HepG2 (cell line): ENCODE data around the gene LYSMD3. TPM values are rescaled to one million over a fixed set of nuclear protein-coding genes. Genes with fewer than 3 reads are reported as not detected.

ENCODE experiments used
- ATAC-seq: fragments of 200-7000 bp; cut with Tn5 transposase; 3 replicates; pipeline ENCODE4 v1.9.1; 2020; ENCODE audit warnings: mild to moderate bottlenecking, moderate library complexity
- BruUV-seq: library from RNA; stranded (reverse); fragments of 400-500 nt; replicated peaks from 2 replicates; lab custom pipeline; 2021; lab: Mats Ljungman, UMichigan
- CTCF ChIA-PET: fragments of 300-600 bp; formaldehyde crosslinking; extraction: SDS; loops from one replicate; lab custom pipeline; 2021; ENCODE audit warnings: low total read pairs, inconsistent platforms, low intra/inter-chr PET ratio; lab: Yijun Ruan, JAX
- POLR2A ChIA-PET: fragments of 350-600 bp; sonication (Branson Sonifier 250); formaldehyde crosslinking; loops from one replicate; lab custom pipeline; 2020; ENCODE audit warnings: antibody characterized with exemption, inconsistent platforms; lab: Yijun Ruan, JAX
- DNase-seq: peaks from one replicate; pipeline ENCODE4 v3.0.0-alpha.2; 2015; ENCODE audit warnings: low spot score
- FAIRE-seq: peaks from 3 replicates; lab custom pipeline; 2011; peaks lifted over from hg19 to GRCh38; lab: Jason Lieb, UNC
- H2AFZ ChIP-seq: one replicate; pipeline ENCODE4 v1.6.1; 2011; ENCODE audit warnings: low read length, inconsistent platforms
- H3K27ac ChIP-seq: fragments of 300-600 bp; 3 replicates; pipeline ENCODE4 v1.8.0; 2011; ENCODE audit warnings: mixed run types, mild to moderate bottlenecking, mixed read lengths, low read length, inconsistent platforms; ENCODE audit not compliant: insufficient read depth; ENCODE audit errors: extremely low read length
- H3K27me3 ChIP-seq, 2 experiments: fragments of 200-600 bp in 1 of 2; 2 replicates in 1 of 2; 3 replicates in 1 of 2; pipeline versions ENCODE4 v1.6.0 to v1.8.0; 2011; ENCODE audit warnings: low read length in 2 of 2, mild to moderate bottlenecking in 2 of 2, moderate library complexity in 2 of 2, inconsistent platforms in 1 of 2; ENCODE audit not compliant: insufficient read depth in 2 of 2, control insufficient read depth in 1 of 2
- H3K36me3 ChIP-seq, 2 experiments: fragments of 200-600 bp in 1 of 2; replicated peaks in 1 of 2; 2 replicates in 1 of 2; 3 replicates in 1 of 2; pipeline versions ENCODE4 v1.5.1 to v1.8.0; 2011; ENCODE audit warnings: low read length in 2 of 2, inconsistent platforms in 1 of 2; ENCODE audit not compliant: insufficient read depth in 2 of 2, control insufficient read depth in 1 of 2
- H3K4me1 ChIP-seq: 2 replicates; pipeline ENCODE4 v1.5.1; 2012; ENCODE audit warnings: low read length, inconsistent platforms; ENCODE audit not compliant: insufficient read depth
- H3K4me2 ChIP-seq: 2 replicates; pipeline ENCODE4 v1.6.0; 2011; ENCODE audit warnings: low read depth, low read length, inconsistent platforms
- H3K4me3 ChIP-seq, 3 experiments: fragments of 200-600 bp in 1 of 3; sonication (generic), shearing (Covaris generic) in 1 of 3; replicated peaks in 1 of 3; 2 replicates each; pipeline ENCODE4 v1.5.1; 2011 to 2016; ENCODE audit warnings: low read length in 3 of 3, inconsistent platforms in 2 of 3, low read depth in 2 of 3, mild to moderate bottlenecking in 2 of 3, control low read depth in 1 of 3, mixed read lengths in 1 of 3; ENCODE audit not compliant: insufficient read depth in 1 of 3
- H3K79me2 ChIP-seq: one replicate; pipeline ENCODE4 v1.6.1; 2011; ENCODE audit warnings: low read length, inconsistent platforms; ENCODE audit not compliant: insufficient read depth
- H3K9ac ChIP-seq: 2 replicates; pipeline ENCODE4 v1.6.0; 2011; ENCODE audit warnings: mild to moderate bottlenecking, low read depth, low read length, inconsistent platforms; ENCODE audit not compliant: insufficient read depth
- H3K9me3 ChIP-seq: 2 replicates; pipeline ENCODE4 v1.5.1; 2012; ENCODE audit warnings: mild to moderate bottlenecking, low read length
- H4K20me1 ChIP-seq: 2 replicates; pipeline ENCODE4 v1.6.0; 2011; ENCODE audit warnings: inconsistent platforms, mild to moderate bottlenecking, low read length, moderate library complexity; ENCODE audit not compliant: insufficient read depth
- CEBPB ChIP-seq: IDR thresholded peaks from 2 replicates; pipeline ENCODE4 v1.6.1; 2011; ENCODE audit warnings: low read depth, low read length, improper control_type of control experiment, borderline replicate concordance
- NR2F1 ChIP-seq, 2 experiments: fragments of 450-650 bp in 1 of 2; formaldehyde crosslinking in 1 of 2; IDR thresholded peaks; 2 replicates each; pipeline versions ENCODE4 v1.5.0 to v1.6.1; 2016 to 2020; ENCODE audit warnings: mild to moderate bottlenecking in 1 of 2, missing compliant biosample characterization in 1 of 2, missing genetic modification reagents in 1 of 2, moderate library complexity in 1 of 2
- WGBS: methylation state at CpG from one replicate; pipeline ENCODE4 v1.1.6; 2017; ENCODE audit warnings: low lambda C conversion rate; 5-methylcytosine and 5-hydroxymethylcytosine counted together
- in situ Hi-C: cut with HindIII; loops from 2 replicates; pipeline ENCODE4 v1.10.0; 2017; ENCODE audit warnings: low pct_unique_long_range_greater_than_20kb; ENCODE audit not compliant: extremely low pct_ligation_motif_present
- intact Hi-C: fragments of 100-400 bp; cut with micrococcal nuclease; formaldehyde crosslinking; loops from one replicate; pipeline ENCODE4 v1.10.0; 2022; ENCODE audit not compliant: unreplicated experiment
- polyA plus RNA-seq, 8 experiments: library from polyadenylated mRNA; depleted of rRNA in 3 of 8; stranded (reverse) in 7 of 8; unstranded in 1 of 8; fragments of >200 nt; fragmentation: Illumina TruSeq in 4 of 8; extraction: Trizol in 4 of 8; gene quantifications; 2 replicates each; pipeline versions ENCODE4 v1.2.1 to v1.2.3, GENCODE V29; 2011 to 2016; ENCODE audit warnings: low read depth in 4 of 8, missing spikeins in 1 of 8, mixed read lengths in 1 of 8; ENCODE audit not compliant: insufficient read depth in 1 of 8
- total RNA-seq, 5 experiments: library from RNA; depleted of rRNA; stranded (reverse); fragments of >200 nt; fragmentation: Illumina TruSeq; extraction: Trizol; gene quantifications; 2 replicates each; pipeline ENCODE4 v1.2.3, GENCODE V29; 2016; ENCODE audit warnings: low read depth in 1 of 5
- TF ChIP-seq, protein P1 (sequence below): sonication (generic); formaldehyde crosslinking; IDR thresholded peaks from 2 replicates; pipeline ENCODE4 v1.4.0; 2020; ENCODE audit warnings: missing genetic modification reagents
- TF ChIP-seq, protein P2 (sequence below): sonication (generic); formaldehyde crosslinking; IDR thresholded peaks from 2 replicates; pipeline ENCODE4 v1.4.0; 2020; ENCODE audit warnings: missing genetic modification reagents

The LYSMD3 gene
- total and polyA plus RNA-seq, 2 of the 13 experiments (the other 11 are each of a cell fraction or from before 2014, with no cell fraction given): 9.1 to 13.8 TPM

DNA sequence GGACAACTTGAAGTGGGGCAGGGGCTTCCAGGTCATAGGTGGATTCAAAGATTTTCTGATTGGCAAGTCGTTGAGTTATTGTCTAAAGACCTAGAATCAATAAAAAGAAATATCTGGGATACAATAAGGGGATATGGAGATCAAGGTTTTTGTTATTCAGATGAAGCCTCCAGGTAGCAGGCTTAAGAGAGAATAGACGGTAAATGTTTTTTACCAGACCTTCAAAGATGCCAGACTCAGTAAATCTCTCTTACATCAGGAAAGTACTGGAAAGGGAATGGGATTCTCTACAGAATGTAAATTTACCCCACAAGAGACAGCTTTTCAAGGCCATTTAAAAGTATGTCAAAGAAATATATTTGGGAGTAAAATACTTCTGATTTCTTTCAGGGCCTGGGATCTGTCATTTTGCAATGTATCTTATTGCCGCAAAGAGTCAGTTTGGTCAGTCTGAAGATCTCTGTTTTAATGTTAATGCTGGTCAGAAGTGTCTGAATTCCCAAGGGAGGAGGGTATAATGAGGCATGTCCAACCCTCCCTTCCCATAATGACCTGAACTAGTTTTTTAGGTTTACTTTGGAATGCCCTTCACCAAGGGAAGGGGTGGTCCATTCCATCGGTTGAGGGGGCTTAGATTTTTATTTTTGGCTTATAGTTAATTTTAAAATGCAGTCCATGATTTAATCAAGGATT is 13.6 kb upstream of the LYSMD3 start (continued):
- TF ChIP-seq, protein P1, sequence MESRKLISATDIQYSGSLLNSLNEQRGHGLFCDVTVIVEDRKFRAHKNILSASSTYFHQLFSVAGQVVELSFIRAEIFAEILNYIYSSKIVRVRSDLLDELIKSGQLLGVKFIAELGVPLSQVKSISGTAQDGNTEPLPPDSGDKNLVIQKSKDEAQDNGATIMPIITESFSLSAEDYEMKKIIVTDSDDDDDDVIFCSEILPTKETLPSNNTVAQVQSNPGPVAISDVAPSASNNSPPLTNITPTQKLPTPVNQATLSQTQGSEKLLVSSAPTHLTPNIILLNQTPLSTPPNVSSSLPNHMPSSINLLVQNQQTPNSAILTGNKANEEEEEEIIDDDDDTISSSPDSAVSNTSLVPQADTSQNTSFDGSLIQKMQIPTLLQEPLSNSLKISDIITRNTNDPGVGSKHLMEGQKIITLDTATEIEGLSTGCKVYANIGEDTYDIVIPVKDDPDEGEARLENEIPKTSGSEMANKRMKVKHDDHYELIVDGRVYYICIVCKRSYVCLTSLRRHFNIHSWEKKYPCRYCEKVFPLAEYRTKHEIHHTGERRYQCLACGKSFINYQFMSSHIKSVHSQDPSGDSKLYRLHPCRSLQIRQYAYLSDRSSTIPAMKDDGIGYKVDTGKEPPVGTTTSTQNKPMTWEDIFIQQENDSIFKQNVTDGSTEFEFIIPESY (CRISPR knock-in tag): no peak
- TF ChIP-seq NR2F1 (CRISPR knock-in tag; IDR thresholded peaks at IDR 0.05): no peak

DNA sequence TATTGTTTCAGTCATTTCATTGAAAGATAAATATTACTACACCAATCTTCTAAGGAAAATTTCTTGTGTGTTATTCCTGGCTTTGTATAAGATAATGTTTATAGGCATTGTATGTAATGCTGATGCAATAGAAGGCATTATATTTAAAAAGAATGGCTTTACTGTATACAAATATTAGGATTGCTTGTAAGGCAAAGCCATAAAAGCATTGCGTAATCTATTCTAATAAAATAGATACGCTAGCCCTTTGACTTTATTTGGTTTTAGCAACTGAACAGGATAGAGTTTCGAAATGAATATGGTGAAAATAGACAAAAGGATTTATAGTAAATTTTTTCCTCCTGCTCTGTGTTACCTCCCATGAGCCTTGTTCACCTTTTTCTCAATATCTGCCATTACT is 5.5 kb upstream of the LYSMD3 start:
- 0 out of 2 replicates have a peak, but pooled peaks cover 8% of the 10 kb centered on the region for H3K4me1 ChIP-seq
- H3K27me3 ChIP-seq: no peaks in the 10 kb centered on the region
- peak; percentile 78 for TF ChIP-seq CEBPB
- TF ChIP-seq, protein P2, sequence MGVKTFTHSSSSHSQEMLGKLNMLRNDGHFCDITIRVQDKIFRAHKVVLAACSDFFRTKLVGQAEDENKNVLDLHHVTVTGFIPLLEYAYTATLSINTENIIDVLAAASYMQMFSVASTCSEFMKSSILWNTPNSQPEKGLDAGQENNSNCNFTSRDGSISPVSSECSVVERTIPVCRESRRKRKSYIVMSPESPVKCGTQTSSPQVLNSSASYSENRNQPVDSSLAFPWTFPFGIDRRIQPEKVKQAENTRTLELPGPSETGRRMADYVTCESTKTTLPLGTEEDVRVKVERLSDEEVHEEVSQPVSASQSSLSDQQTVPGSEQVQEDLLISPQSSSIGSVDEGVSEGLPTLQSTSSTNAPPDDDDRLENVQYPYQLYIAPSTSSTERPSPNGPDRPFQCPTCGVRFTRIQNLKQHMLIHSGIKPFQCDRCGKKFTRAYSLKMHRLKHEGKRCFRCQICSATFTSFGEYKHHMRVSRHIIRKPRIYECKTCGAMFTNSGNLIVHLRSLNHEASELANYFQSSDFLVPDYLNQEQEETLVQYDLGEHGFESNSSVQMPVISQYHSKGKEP (CRISPR knock-in tag): no peak
- no peaks in the 10 kb centered on the region for H3K36me3 ChIP-seq
- no TSS peak for BruUV-seq
- no peak for ATAC-seq
- no peaks in the 10 kb centered on the region for H4K20me1 ChIP-seq
- no peak overlapping the region for H3K27ac ChIP-seq
- 35% methylated on average over 3 of the region's 3 CpGs for WGBS
- POLR2A ChIA-PET: no interaction called here
- no peak for FAIRE-seq
- in situ Hi-C loops (loop anchor here (10.0 kb wide), 1 partner anchor 100 kb away; no protein-coding TSS in a partner anchor), intact Hi-C loops (no loop called here)
- H3K9ac ChIP-seq: no peak overlapping the region
- H3K79me2 ChIP-seq: no peaks in the 10 kb centered on the region
- H3K4me3 ChIP-seq: no peak overlapping the region
- H2AFZ ChIP-seq: no peak overlapping the region
- H3K4me2 ChIP-seq: no peak overlapping the region
- DNase-seq: no peak
- no peaks in the 10 kb centered on the region for H3K9me3 ChIP-seq
- CTCF ChIA-PET: no interaction called here
